Natural killer cell (primary cell): ENCODE results near the gene ZPBP. TPM values are rescaled to one million over a fixed set of nuclear protein-coding genes. Genes with fewer than 3 reads are reported as not detected.

Experiments used
- ATAC-seq, 3 donors: fragments of 150-1000 bp in 2 of 3; fragments of 200-7000 bp in 1 of 3; cut with Tn5 transposase; 1 replicate in 1 of 3; 2 replicates in 2 of 3; pipeline ENCODE4 v1.10.0; 2021; ENCODE audit warnings: mild to moderate bottlenecking in 2 of 3, moderate library complexity in 2 of 3
- DNase-seq, 2 donors: peaks; one replicate each; pipeline versions ENCODE4 v3.0.0 to v3.0.0-alpha.2; 2013 to 2021; ENCODE audit warnings: mixed read lengths in 1 of 2
- H3K27ac ChIP-seq: one replicate; pipeline ENCODE4 v1.5.1; 2013; ENCODE audit warnings: mild to moderate bottlenecking, low read length
- H3K27me3 ChIP-seq: one replicate; pipeline ENCODE4 v1.6.1; 2013; ENCODE audit warnings: low read length; ENCODE audit not compliant: control insufficient read depth, insufficient read depth
- H3K36me3 ChIP-seq: one replicate; pipeline ENCODE4 v1.6.1; 2013; ENCODE audit warnings: low read length; ENCODE audit not compliant: control insufficient read depth, insufficient read depth
- H3K4me1 ChIP-seq: one replicate; pipeline ENCODE4 v1.6.1; 2013; ENCODE audit warnings: low read length; ENCODE audit not compliant: control insufficient read depth, insufficient read depth
- H3K4me3 ChIP-seq: one replicate; pipeline ENCODE4 v1.5.1; 2013; ENCODE audit warnings: low read length
- H3K9me3 ChIP-seq: one replicate; pipeline ENCODE4 v1.6.1; 2013; ENCODE audit warnings: low read length; ENCODE audit not compliant: control insufficient read depth, insufficient read depth
- H3K27ac Mint-ChIP-seq, 2 donors: one replicate each; pipeline ENCODE4 v1.8.0; 2022; ENCODE audit warnings: mild to moderate bottlenecking in 2 of 2, mixed read lengths in 2 of 2, moderate library complexity in 1 of 2
- H3K27me3 Mint-ChIP-seq, 2 donors: one replicate each; pipeline ENCODE4 v1.8.0; 2022; ENCODE audit warnings: low read depth in 2 of 2, mixed read lengths in 2 of 2
- H3K36me3 Mint-ChIP-seq: one replicate; pipeline ENCODE4 v1.8.0; 2022; ENCODE audit warnings: mixed read lengths
- H3K4me1 Mint-ChIP-seq, 2 donors: one replicate each; pipeline ENCODE4 v1.8.0; 2022; ENCODE audit warnings: mixed read lengths in 2 of 2
- H3K4me3 Mint-ChIP-seq: one replicate; pipeline ENCODE4 v1.8.0; 2022; ENCODE audit warnings: mild to moderate bottlenecking, moderate library complexity, mixed read lengths
- H3K9me3 Mint-ChIP-seq, 2 donors: one replicate each; pipeline ENCODE4 v1.8.0; 2022; ENCODE audit warnings: mixed read lengths in 2 of 2
- WGBS: methylation state at CpG from one replicate; pipeline ENCODE4 v1.1.7; 2013; ENCODE audit warnings: missing lambda C conversion rate; ENCODE audit not compliant: insufficient coverage; 5-methylcytosine and 5-hydroxymethylcytosine counted together
- intact Hi-C: fragments of 100-400 bp; cut with micrococcal nuclease; formaldehyde crosslinking; loops from one replicate; pipeline ENCODE4 v1.14.2; 2022
- total RNA-seq, 4 donors: library from RNA; stranded (reverse); fragments of 120-200 nt in 1 of 4; gene quantifications; one replicate each; pipeline versions ENCODE4 v1.2.3 to v1.2.4, GENCODE V29; 2013 to 2022
- TF ChIP-seq, protein P1 (sequence below): fragments of 200-600 bp; IDR thresholded peaks from one replicate; pipeline ENCODE4 v1.8.0; 2022; ENCODE audit warnings: antibody characterized with exemption

ZPBP gene
- total RNA-seq, 3 donors from 2014 or later (not counting 1 experiment from before 2014, with no cell fraction given), result not detected

DNA sequence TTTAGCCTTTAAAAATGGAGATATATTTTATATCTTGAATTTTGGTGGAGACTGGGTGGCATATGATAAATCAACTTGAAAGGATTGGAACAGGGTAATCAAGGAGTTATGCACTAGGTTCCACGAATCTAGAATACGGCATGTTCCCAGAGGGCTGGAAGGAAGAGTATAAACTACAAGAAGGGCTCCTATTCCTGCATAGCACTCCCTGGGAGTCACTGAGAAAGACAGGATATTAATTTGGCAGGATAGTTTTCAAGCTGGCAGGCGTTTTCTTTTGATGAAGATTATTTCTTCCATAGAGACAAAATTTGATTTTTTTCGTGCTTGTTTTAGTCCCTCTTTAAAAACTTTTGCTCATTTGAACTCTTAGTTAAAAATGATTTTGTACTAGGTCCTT lies 199.9 kb downstream of the ZPBP start:
- TF ChIP-seq, protein P1, sequence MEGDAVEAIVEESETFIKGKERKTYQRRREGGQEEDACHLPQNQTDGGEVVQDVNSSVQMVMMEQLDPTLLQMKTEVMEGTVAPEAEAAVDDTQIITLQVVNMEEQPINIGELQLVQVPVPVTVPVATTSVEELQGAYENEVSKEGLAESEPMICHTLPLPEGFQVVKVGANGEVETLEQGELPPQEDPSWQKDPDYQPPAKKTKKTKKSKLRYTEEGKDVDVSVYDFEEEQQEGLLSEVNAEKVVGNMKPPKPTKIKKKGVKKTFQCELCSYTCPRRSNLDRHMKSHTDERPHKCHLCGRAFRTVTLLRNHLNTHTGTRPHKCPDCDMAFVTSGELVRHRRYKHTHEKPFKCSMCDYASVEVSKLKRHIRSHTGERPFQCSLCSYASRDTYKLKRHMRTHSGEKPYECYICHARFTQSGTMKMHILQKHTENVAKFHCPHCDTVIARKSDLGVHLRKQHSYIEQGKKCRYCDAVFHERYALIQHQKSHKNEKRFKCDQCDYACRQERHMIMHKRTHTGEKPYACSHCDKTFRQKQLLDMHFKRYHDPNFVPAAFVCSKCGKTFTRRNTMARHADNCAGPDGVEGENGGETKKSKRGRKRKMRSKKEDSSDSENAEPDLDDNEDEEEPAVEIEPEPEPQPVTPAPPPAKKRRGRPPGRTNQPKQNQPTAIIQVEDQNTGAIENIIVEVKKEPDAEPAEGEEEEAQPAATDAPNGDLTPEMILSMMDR, result no peak
- no peak overlapping the region for H3K27ac Mint-ChIP-seq
- no peak for DNase-seq
- no peaks in the 10 kb centered on the region for H3K4me1 ChIP-seq
- peaks cover 0 to 2% of the 10 kb centered on the region in 2 donors for H3K9me3 Mint-ChIP-seq
- H3K27me3 Mint-ChIP-seq, result no peaks in the 10 kb centered on the region
- no peak overlapping the region for H3K4me3 ChIP-seq
- H3K36me3 ChIP-seq, result no peaks in the 10 kb centered on the region
- no peaks in the 10 kb centered on the region for H3K27me3 ChIP-seq
- no peak overlapping the region for H3K4me3 Mint-ChIP-seq
- H3K9me3 ChIP-seq, result no peaks in the 10 kb centered on the region
- no peaks in the 10 kb centered on the region for H3K36me3 Mint-ChIP-seq
- intact Hi-C loops, result no loop called here
- ATAC-seq, result no peak
- no peaks in the 10 kb centered on the region for H3K4me1 Mint-ChIP-seq
- no peak overlapping the region for H3K27ac ChIP-seq
- 75% methylated on average over 4 of the region's 4 CpGs for WGBS

DNA sequence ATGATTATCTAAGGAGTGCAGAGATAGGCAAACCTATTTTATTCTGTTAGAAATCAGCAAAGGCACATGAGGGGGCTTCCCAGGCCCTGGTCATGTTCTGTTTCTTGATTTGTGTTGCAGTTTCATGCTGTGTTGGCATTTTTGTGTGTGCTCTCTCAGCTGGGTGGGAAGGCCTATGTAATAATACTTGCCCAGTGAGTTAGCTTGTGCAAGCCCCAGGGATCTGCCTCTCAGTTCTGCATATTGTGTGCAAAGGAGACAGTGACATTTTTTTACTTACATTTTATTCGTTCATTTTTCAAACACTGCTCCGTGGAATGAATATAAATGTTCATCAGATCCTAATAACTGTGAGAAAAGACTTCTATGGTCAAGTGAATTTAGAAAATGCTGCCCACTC lies 200.6 kb downstream of the ZPBP start:
- Mint-ChIP-seq H3K9me3 (peaks cover 0 to 2% of the 10 kb centered on the region in 2 donors), H3K27me3 (no peaks in the 10 kb centered on the region), H3K4me3 (no peak overlapping the region), H3K36me3 (no peaks in the 10 kb centered on the region), H3K4me1 (no peaks in the 10 kb centered on the region), H3K27ac (no peak overlapping the region)
- Histone ChIP-seq H3K27ac (no peak overlapping the region), H3K27me3 (no peaks in the 10 kb centered on the region), H3K4me3 (no peak overlapping the region), H3K36me3 (no peaks in the 10 kb centered on the region), H3K9me3 (no peaks in the 10 kb centered on the region), H3K4me1 (no peaks in the 10 kb centered on the region)
- 100% methylated on average over 1 of the region's 2 CpGs for WGBS
- DNase-seq (no peak), ATAC-seq (no peak)
- intact Hi-C loops, result no loop called here
- TF ChIP-seq, protein P1, result no peak

Other genes starting within 250 kb of the ZPBP start
- 100 to 1,000 TPM; 294 to 391 (median 350) TPM for gene IKZF1, start 211.5 kb upstream of the ZPBP start, total RNA-seq